Stimulated activated CD4-positive, alpha-beta T cell treated with anti-CD3 and anti-CD28 coated beads, TNF-alpha, amount 100 ng/mL, for 48 hours (primary cell): Measurements from ENCODE around the gene CREB1.

Experiments used
- DNase-seq, 3 donors: peaks; one replicate each; pipeline ENCODE4 v3.0.0-alpha.2; 2020; ENCODE audit warnings: low read depth in 3 of 3

CREB1 gene

DNA sequence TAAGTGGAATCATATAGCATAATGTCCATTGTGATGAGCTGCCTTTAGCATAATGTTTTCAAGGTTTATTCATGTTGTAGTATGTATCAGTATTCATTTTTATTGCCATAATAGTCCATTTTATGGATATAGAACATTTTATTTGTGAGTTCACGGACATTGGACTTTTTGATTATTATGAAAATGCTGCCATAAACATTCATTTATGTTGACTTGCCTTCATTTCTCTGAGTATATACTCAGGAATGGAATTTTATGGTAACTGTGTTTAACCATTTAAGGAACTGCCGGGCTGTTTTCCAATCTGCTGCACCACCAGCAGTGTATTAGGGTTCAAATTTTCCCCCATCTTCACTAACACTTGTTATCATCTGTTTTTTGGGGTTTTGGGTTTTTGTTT lies 12.2 kb downstream of the CREB1 start:
- no peak for DNase-seq

DNA sequence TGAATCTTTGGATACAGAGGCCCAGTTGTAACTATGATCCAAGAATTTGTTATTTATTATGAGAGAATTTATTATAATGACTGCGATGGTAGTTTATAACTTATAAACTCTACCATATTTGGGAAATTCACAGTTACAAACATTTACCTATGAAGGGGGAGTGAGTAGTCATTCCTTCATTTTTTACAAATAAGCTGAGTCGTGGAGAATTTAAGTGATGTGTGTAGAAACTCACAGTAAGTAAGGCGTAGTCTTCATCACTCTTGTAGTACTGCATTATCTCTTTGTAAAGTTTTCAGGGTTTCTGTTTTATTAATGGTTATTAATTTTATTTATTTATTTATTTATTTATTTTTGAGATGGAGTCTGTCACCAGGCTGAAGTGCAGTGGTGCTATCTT lies 13.5 kb downstream of the CREB1 start:
- no peak for DNase-seq

DNA sequence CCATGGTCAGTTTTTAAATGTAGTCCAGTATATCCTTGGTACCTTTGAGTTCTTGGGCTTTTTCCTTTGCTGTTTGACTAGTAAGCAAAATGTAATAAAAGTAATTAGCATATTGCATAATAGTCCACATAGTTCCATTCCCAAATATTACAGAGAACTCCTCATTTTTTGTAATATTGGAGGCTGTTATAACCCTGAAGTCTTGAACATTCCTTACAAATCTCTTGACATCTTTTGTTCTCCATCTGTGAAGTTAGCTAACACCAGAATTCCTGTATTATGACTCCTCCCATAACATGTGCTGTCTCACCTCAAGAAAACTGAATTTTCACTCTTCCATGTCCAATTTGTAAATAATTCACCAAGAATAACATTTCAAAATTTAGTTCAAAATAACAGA lies 17.1 kb downstream of the CREB1 start:
- DNase-seq = no peak

DNA sequence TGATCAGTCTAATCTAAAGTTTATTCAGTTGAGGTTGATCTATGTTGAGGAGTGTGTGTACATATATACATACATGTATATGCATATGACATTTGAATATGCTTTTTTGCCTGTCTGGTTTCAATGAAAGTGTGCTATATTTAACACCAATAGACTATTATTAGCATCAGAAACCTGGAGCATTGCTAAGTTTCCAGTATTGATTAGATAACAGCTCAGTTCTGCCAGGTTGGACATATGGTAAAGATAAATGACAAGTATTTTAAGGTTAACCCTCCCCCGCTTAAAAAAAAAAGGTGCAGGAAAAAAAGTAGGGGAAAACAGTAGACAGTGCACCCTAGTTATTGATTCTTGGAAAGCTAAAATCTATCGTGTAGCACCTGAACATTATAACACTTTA lies 19.4 kb downstream of the CREB1 start:
- no peak for DNase-seq

DNA sequence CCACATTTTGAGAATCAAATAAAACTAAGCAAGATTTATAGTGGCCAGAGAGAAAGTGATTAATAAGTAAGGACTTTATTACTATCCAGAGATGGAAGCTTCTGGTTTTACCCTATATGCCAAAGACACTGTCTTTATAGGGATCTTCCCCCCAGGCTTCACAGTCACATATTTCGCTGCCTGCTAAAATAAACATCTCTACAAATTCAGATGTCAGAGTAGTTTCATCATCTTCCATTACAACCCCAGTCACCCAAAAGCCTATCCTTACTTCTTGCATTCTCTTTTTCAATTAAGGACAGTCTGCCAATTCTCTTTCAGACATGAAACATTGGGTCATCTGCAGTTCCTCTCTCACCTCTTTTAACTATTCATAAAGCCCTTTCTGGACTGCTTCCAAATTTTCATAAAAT lies 28.3 kb downstream of the CREB1 start:
- no peak for DNase-seq

DNA sequence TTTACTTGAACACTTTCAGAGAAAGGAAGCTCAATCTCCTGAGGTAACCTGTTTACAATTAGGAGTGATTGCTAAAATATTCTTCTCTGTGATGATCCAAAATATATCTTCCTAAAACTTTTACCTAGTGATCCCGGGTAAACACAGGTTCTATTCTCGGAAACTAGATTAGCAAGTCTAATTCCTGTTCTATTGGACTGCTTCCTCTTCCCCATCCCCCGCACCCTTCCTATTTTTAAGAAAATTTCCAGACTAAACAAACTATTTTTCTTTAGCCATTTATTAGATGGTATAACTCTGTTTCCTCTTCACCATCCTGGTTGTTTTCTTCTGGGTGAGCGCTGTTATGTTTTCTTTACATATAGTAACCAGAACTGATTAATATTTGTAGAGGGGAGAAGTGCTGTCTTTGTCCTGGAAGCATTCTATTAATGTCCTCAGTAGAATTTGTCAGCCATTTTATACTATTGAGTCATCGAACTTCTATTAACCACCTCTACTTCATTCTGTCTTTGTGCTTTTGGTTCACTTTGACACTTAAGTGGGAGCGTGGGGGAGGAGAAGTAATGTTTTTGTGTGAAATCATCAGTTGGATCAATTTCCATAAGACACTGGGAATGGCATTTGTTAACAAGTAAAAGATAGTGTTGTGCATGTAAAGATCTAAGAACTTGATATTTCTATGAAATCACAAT lies 31.8 kb downstream of the CREB1 start:
- DNase-seq = no peak

DNA sequence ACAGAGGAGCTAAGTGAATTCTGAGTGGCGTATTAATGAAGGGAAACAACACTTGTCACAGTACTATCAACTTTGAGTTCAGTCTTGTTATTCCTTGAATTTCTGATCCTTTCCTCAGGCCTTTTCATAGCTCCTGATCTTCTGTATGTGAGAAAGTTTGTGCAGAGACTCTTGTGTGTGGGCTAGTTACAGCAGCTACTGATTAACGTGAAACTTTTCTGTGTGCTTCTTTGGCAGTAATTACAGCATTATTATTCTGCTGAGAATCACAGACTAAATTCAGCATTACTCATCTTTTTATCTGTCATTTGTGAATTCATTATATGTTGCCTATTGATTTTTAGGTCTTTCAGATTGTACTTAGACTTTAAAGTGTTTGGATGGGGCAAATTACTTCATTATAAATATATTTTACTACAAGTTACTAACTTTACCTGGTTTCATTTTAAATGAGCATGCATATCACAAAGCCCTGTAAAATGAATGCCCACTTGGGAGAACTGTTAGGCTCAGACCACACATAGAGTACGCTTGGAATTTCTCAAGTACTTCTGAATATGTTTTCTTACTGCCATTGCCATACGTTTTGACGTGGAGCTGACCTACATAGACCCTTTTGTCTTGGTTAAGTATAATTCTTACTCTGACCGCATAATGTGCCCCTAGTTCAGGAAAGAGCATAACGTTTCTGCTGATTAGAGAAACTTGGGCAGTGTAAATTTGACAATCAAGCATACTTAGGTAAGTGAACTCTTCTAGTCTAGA lies 36.2 kb downstream of the CREB1 start:
- DNase-seq = no peak

DNA sequence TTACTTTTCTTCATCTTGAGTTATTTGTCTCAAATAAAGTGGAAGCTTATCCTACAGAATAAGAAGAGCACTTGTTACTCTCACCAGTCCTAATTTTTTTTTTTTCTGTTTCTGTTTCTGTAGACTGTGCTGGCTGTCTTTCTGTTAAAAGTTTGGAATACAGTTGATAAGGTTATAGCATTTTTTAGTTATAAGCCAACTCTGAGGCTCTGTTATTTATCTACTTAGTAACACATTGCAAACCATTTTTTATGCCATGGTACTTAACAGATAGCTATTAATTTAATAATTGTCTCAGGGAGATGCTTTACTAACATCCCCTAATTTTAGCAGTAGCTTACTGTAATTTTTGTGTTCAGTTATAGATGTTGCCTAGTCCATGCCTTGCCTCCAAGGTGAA lies 37.9 kb downstream of the CREB1 start:
- no peak for DNase-seq

DNA sequence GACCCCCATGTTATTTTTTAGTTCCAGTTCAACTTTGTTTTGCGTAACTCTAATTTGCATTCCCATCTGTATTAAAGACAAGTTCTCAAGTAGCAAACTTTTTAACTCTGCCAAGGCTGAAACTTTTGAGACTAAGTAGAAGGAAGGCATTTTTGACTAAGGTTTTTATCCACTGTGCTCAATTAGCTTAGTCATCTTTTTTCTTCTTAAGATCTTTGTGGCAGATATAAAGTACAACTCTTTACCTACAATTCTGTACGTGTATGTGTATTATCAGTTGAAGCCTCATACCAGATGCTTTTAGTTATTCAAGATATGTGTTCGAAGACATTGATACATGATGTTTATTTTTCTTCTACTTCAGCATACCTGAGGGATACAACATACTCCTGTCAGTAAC lies 41.6 kb downstream of the CREB1 start:
- DNase-seq = no peak

DNA sequence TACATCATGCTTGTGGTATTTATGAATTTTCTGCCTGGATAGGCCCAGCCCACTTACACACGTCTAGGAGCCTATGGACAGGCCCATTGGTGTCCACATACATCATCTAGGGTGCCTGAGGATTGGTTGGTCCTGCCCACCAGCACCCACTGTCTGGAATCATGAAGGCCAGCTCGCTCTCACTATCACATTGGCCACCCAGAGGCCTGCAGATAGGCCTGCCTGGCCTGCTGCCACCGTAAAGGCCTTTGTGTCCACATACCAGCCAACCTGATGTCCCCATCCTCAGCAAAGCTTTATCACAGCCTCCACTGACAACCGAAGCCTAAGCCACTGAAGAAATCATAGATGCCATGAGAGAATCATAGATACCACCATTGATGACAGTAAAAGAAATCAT lies 55.2 kb downstream of the CREB1 start:
- no peak for DNase-seq

DNA sequence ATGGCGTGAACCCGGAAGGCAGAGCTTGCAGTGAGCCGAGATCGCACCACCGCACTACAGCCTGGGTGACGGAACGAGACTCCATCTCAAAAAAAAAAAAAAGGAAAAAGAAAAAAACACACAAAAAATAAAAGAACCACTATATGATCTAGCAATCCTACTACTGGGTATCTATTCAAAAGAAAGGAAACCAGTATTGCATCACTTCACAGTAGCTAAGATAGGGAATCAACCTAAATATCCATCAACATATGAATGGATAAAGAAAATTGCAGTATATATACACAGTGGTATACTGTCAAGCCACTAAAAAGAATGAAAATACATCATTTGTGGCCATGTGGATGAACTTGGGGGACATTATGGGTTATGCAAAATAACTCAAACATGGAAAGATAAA lies 57.5 kb downstream of the CREB1 start:
- DNase-seq = no peak

DNA sequence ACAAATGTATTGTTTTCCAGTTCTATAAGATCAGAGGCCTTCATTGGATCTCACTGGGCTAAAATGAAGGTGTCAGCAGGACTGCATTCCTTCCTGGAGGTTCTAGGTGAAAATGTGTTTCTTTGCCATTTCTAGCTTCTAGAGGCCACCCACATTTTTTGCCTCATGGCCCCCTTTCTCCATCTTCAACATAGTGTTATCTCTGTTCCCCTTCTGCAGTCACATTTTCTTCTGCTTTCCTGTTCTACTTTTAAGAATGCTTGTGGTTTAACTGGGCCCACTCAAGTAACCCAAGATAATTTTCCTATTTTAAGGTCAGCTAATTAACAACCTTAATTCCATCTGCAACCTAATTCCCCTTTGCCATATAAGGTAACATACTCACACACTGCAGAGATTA lies 59.4 kb downstream of the CREB1 start:
- DNase-seq = no peak

DNA sequence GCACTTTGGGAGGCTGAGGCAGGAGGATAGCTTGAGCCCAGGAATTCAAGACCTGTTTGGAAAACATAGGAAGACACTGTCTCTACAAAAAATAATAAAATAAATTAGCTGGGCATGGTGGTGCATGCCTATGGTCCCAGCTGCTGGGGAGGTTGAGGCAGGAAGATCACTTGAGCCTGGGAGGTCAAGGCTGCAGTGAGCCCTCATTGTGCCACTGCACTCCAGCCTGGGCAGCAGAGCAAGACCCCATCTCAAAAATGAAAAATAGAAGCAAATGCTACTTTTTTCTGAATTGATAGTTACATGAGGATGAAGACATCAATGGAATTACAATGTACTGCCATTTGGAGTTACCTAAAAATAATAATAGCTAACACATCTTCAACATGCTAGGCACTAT lies 63.5 kb downstream of the CREB1 start:
- no peak for DNase-seq

DNA sequence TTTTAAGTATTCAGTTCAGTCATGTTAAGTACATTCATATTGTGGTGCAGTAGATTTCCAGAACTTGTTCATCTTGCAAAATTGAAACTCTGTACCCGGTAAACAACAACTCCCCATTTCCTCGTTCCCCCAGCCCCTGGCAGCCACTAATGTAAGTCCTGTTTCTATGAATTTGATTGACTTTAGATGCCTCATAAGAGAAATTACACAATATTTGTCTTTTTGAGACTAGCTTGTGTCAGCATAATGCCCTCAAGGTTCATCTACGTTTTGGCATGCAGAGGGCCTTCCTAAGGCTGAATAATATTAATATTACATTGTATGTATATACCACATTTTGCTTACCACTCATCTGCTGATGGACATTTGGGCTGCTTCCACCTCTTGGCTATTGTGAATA lies 64.5 kb downstream of the CREB1 start:
- no peak for DNase-seq

DNA sequence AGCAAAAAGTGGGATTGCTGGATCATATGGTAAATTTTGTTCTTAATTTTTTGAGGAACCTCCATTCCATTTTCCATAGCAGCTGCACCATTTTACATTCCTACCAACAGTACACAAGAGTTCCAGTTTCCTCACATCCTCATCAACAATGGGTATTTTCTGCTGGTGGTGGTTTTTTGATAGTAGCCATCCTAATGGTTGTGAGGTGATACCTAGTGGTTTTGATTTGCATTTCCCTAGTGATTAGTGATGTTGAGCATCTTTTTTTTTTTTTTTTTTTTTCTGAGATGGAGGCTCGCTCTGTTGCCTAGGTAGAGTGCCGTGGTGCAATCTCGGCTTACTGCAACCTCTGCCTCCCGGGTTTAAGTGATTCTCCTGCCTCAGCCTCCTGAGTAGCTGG lies 65.0 kb downstream of the CREB1 start:
- DNase-seq = no peak

DNA sequence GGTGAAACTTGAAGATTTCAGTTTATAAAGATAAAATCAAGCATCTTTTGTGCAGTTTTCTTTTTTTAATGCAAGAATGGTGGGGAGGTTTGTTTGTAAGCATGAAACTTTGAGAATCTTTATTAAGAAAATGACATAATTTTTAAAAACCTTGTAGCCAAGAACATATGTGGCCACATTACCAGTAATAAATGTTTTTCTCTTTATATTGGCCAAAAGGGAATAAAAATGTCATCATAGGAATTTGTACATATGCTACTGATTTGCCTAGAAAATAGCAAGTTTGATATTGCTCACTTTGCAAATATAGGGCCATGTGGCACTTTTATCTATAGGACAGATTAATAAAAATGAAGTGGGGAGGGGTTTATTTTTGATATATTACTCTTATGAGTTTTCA lies 69.9 kb downstream of the CREB1 start:
- no peak for DNase-seq

DNA sequence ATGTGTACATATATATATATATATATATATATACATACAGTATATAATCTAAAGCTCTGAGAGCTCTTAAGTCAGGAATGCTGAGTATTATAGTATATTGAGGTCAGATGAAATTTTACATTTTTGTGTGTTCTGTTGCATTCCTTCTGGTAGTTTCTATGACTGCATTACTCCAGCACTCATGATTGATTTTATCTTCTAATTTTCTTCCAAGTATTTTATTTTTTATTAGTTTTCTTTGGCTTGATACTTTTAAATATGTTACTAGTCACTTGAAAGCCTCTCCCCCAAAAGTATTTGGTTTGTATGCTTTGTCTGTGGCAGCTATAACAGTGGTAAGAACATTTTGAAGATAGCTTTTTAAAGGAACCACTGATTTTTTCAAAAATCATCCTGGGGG lies 70.5 kb downstream of the CREB1 start:
- DNase-seq = no peak

DNA sequence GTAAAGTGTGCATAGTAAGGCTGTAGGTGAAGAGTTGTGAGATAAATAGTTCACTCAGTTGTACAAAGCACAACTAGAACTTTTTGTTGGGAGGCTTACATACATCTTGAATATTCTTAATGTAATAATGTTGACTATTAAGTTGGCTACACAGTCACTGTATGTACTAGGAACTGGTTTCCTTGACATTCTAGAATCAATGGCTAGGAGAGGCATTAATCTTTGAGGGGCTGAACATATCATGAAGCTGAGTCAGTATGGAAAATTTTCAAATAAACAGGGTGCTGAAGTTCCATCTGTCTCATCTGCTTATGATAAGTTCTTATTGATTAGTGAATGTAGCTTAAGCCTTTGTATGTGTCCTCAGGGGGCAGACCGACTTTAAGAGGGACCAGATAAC lies 72.0 kb downstream of the CREB1 start:
- DNase-seq = no peak

DNA sequence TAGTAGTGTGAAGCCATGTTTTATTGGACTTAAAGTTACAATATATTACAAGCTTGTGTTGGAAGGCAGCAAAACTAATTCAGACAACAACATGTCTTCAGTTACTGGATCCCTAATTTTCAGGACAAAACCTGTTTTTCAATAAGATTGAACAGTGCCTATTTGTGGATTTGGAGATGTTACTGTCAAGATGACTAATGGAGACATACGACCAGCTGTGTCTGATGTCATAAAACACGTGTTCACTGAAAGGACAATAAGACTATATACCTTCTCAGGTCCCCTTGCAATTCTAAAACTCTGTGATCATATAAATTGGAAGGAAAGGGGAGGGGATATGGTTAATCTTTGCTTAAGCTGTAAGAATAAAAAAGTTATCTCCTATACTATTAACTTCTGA lies 73.7 kb downstream of the CREB1 start:
- DNase-seq = no peak

DNA sequence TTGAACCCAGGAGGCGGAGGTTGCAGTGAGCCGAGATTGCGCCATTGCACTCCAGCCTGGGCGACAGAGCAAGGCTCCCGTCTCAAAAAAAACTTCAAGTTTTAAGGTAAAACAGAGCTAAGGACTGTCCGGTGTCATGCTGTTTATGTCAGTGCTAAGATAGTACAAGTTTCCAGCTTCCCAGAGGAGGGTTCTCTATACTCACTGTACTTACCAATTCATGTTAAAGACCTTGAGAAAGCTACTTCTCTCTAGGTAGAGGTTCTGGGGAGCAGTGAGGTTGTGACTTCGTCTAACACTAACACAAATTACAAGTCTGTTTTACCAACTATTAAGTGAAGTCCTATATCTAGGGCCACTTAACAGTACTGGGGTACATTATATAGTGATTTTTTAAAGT lies 76.6 kb downstream of the CREB1 start:
- DNase-seq = no peak

DNA sequence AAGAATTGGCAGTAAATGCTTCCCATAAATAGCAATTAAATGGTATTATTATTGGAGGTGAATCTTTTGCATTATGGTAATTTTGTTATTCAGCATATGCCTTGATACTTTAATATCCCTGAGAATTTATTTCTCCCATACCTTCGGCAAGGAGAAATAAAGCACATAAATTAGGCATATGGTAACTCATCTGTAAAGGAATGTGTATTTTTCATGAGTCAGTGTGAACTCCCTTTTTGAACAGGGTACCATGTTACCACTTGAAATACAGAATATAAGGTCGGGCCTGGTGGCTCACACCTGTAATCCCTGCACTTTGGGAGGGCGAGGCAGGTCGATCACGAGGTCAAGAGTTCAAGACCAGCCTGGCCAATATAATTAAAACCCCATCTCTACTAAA lies 77.1 kb downstream of the CREB1 start:
- no peak for DNase-seq

DNA sequence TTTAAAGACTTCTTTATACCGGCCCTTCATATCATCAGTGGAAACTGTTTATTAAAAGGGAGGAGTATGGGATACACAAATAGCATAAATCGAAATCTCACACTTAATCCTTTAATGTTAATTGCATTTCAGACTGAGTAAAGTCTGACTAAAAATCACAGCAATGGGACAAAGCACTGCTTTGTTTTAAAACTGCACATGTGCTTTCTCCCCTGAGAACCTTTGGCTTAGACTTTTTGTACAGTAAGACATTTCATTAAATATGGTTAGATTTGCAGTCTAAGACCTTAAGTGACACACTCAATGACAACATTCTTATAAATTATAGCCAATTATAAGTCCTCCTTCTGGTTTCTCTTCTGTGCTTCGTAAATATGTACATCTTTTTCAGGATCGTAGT lies 83.0 kb downstream of the CREB1 start:
- no peak for DNase-seq

DNA sequence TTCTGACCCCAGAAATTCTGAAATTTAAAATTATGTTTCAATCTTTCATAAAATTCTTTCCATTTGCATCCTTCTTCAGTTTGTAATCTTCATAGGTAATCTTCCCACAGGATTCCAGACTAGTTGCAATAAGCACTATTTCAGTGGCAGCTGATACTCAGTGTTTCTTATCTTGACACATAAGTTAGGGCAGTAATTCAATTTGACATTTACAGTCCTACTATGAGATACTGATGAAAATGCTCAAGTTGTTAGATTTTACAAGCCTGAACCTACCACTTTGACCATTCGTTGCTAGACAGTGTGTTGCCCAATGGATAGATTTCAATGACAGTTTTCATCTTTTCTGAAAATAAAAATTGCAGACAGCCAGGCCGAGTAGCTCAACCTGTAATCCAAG lies 85.1 kb downstream of the CREB1 start:
- no peak for DNase-seq

DNA sequence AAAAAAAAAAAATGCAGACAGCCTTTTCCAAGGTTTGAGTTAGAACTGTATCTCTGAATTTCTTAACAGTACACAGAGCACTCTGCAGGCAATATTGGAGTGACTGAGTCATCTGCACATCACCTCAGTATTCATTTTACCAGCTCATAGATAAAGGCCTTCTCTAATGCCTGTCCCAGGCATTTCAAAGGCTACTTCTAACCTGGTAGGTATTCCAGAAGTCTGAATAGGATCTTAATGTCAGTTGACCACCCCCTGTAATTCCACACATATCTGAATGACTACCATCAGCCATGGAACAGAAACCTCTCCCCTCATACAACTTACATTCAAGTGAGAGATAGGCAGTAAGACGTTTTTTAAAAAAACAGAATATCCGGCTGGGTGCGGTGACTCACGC lies 86.4 kb downstream of the CREB1 start:
- no peak for DNase-seq
